OCI-LY7 (cell line): Measurements from ENCODE around the gene TCF12.

ENCODE experiments used
- CTCF ChIP-seq: fragments of 200-600 bp; sonication (generic); conservative IDR thresholded peaks from 2 replicates; pipeline ENCODE4 v1.5.1; 2014; ENCODE audit warnings: mild to moderate bottlenecking, antibody characterized with exemption, low read length, moderate library complexity, mixed read lengths
- EZH2phosphoT487 ChIP-seq: fragments of 200-600 bp; sonication (generic); IDR thresholded peaks from 2 replicates; pipeline ENCODE4 v1.6.1; 2018; ENCODE audit warnings: low read depth, borderline replicate concordance, mild to moderate bottlenecking, mixed run types, antibody characterized with exemption, low read length, moderate library complexity, mixed read lengths

GRCh38 chr15:57329582-57330367, 411.3 kb downstream of the TCF12 start:
- TF ChIP-seq CTCF (no peak), EZH2phosphoT487 (no peak)
